Adrenal gland (tissue), 12 donors: Measurements from ENCODE around the gene ARHGEF28. TPM values are rescaled to one million over a fixed set of nuclear protein-coding genes. Genes with fewer than 3 reads are reported as not detected.

Experiments
- DNase-seq, 7 donors: peaks; one replicate each; pipeline ENCODE4 v3.0.0-alpha.2; 2019 to 2020
- H3K27ac ChIP-seq, 5 donors: fragments of 200-600 bp; sonication (generic) in 4 of 5; 1 replicate in 3 of 5; 2 replicates in 2 of 5; pipeline versions ENCODE4 v1.5.1 to v1.8.0; 2016 to 2020; ENCODE audit warnings: mild to moderate bottlenecking in 1 of 5
- H3K27me3 ChIP-seq: fragments of 200-600 bp; 2 replicates; pipeline ENCODE4 v1.8.0; 2021
- H3K36me3 ChIP-seq, 2 donors: fragments of 200-600 bp; replicated peaks in 1 of 2; 1 replicate in 1 of 2; 2 replicates in 1 of 2; pipeline versions ENCODE4 v1.5.1 to v1.8.0; 2018 to 2022
- H3K4me1 ChIP-seq, 2 donors: fragments of 200-600 bp; replicated peaks in 1 of 2; 1 replicate in 1 of 2; 2 replicates in 1 of 2; pipeline versions ENCODE4 v1.5.1 to v1.8.0; 2018 to 2021
- H3K4me3 ChIP-seq, 4 donors: fragments of 200-600 bp; sonication (generic) in 3 of 4; one replicate each; pipeline ENCODE4 v1.5.1; 2016 to 2018
- H3K9me3 ChIP-seq, 3 donors: fragments of 200-600 bp; sonication (generic) in 1 of 3; replicated peaks in 1 of 3; 1 replicate in 2 of 3; 2 replicates in 1 of 3; pipeline versions ENCODE4 v1.5.1 to v1.8.0; 2016 to 2021
- POLR2A ChIP-seq, 2 donors: fragments of 450-650 bp; IDR thresholded peaks; one replicate each; pipeline ENCODE4 v1.6.1; 2017; ENCODE audit warnings: antibody characterized with exemption in 2 of 2, mild to moderate bottlenecking in 2 of 2, moderate library complexity in 1 of 2
- WGBS, 4 donors: extraction: QIAGEN DNeasy Blood & Tissue Kit in 2 of 4; methylation state at CpG; one replicate each; pipeline versions ENCODE4 v1.1.5 to v1.1.7; 2013 to 2017; 5-methylcytosine and 5-hydroxymethylcytosine counted together
- intact Hi-C, 2 donors: fragments of 100-400 bp; cut with DNase I; formaldehyde crosslinking; loops; one replicate each; pipeline versions ENCODE4 v1.14.1 to v1.15.0; 2022 to 2023
- polyA plus RNA-seq, 3 donors: library from polyadenylated mRNA; stranded (reverse); fragments of 200-250 nt in 2 of 3; fragments of 350-450 nt in 1 of 3; fragmentation: Illumina TruSeq in 1 of 3; extraction: RNeasy Lipid Tissue Mini Kit (QIAGEN cat#74804) in 1 of 3; gene quantifications; one replicate each; pipeline ENCODE4 v1.2.3, GENCODE V29; 2013 to 2014
- total RNA-seq, 9 donors: library from RNA; depleted of rRNA in 4 of 9; stranded (reverse); fragments of >200 nt in 4 of 9; fragments of 120-200 nt in 1 of 9; fragmentation: NEBNext Ultra II Directional in 1 of 9; extraction: Animal tissue kit (Norgen Biotek cat#: 25700) in 1 of 9; gene quantifications; one replicate each; pipeline versions ENCODE4 v1.1.0 to v1.2.4, GENCODE V29; 2013 to 2023
- TF ChIP-seq, protein P1 (sequence below), 6 experiments: fragments of 450-650 bp in 4 of 6; fragments of 200-600 bp in 2 of 6; sonication (generic) in 1 of 6; IDR thresholded peaks; 1 replicate in 5 of 6; 2 replicates in 1 of 6; pipeline versions ENCODE4 v1.5.1 to v1.8.0; 2016 to 2021; ENCODE audit warnings: antibody characterized with exemption in 6 of 6, mild to moderate bottlenecking in 2 of 6, moderate library complexity in 1 of 6
- donor health status: healthy with polysubstance abuse.
- donor health status: Bipolar disorder and iron deficiency.
- donor health status: DM: yes; HTN: yes; CAD: no.
- donor health status: DM: no; HTN: no; CAD: no.
- donor health status: DM: no; HTN: no; CAD: no.
- donor health status: DM: yes; HTN: yes; CAD: no.

ARHGEF28 gene
- total and polyA plus RNA-seq, 12 donors = 25.3 to 138 (median 42.4) TPM

DNA sequence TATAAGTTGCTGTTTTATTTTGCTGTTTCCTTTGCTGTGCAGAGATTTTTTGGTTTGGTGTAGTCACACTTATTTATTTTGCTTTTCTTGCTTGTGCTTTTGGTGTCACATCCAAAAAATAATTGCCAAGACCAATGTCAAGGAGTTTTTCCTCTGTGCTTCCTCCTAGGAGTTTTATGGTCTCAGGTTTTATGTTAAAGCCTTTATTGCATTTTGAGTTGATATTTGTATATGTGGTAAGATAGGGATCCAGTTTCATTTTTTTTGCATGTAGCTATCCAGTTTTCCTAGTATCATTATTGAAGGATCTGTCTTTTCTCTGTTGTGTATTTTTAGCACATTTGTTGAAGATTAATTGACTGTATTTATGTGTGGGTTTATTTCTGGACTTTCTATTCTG is 210.6 kb downstream of the ARHGEF28 start:
- Histone ChIP-seq H3K9me3 (no peaks in the 10 kb centered on the region), H3K4me3 (no peak overlapping the region), H3K27me3 (no peaks in the 10 kb centered on the region), H3K36me3 (peaks cover 0 to 13% of the 10 kb centered on the region in 2 donors), H3K4me1 (peaks cover 6 to 10% of the 10 kb centered on the region in 2 donors), H3K27ac (no peak overlapping the region)
- no peak for DNase-seq
- intact Hi-C loops = no loop called here
- no peak for TF ChIP-seq POLR2A (IDR thresholded peaks at IDR 0.05)
- TF ChIP-seq, protein P1, sequence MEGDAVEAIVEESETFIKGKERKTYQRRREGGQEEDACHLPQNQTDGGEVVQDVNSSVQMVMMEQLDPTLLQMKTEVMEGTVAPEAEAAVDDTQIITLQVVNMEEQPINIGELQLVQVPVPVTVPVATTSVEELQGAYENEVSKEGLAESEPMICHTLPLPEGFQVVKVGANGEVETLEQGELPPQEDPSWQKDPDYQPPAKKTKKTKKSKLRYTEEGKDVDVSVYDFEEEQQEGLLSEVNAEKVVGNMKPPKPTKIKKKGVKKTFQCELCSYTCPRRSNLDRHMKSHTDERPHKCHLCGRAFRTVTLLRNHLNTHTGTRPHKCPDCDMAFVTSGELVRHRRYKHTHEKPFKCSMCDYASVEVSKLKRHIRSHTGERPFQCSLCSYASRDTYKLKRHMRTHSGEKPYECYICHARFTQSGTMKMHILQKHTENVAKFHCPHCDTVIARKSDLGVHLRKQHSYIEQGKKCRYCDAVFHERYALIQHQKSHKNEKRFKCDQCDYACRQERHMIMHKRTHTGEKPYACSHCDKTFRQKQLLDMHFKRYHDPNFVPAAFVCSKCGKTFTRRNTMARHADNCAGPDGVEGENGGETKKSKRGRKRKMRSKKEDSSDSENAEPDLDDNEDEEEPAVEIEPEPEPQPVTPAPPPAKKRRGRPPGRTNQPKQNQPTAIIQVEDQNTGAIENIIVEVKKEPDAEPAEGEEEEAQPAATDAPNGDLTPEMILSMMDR (IDR thresholded peaks at IDR 0.05) = no peak

DNA sequence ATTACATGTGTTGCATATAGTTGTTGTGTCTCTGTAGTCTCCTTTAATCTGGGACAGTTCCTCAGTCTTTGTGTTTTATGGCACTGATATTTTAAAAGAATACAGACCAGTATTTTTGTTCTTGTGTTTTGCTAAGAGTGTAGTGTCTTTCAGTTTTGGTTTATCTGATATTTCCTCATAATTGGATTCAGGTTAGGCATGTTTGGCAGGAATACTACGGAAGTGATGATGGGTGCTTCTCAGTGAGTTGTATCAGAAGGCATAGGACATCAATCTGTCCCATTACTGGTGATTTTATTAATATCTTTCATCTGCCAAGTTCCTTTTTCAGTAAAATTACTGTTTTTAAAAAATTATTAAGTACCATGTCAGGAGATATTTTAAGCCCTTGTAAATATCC is 212.9 kb downstream of the ARHGEF28 start:
- Histone ChIP-seq H3K9me3 (no peaks in the 10 kb centered on the region), H3K27me3 (no peaks in the 10 kb centered on the region), H3K27ac (peak overlapping the region in 1 of 5 donors; percentile 36), H3K36me3 (peaks cover 0 to 7% of the 10 kb centered on the region in 2 donors), H3K4me3 (no peak overlapping the region), H3K4me1 (peaks cover 6 to 10% of the 10 kb centered on the region in 2 donors)
- intact Hi-C loops = no loop called here
- TF ChIP-seq, protein P1 (IDR thresholded peaks at IDR 0.05) = no peak
- TF ChIP-seq POLR2A (IDR thresholded peaks at IDR 0.05) = peak in 1 of 2 donors; percentile 12
- DNase-seq = peak in 2 of 7 donors; percentile 25 to 29
- 24 to 42% (median 27%) methylated on average over 1 of the region's 1 CpG for WGBS, 4 donors

DNA sequence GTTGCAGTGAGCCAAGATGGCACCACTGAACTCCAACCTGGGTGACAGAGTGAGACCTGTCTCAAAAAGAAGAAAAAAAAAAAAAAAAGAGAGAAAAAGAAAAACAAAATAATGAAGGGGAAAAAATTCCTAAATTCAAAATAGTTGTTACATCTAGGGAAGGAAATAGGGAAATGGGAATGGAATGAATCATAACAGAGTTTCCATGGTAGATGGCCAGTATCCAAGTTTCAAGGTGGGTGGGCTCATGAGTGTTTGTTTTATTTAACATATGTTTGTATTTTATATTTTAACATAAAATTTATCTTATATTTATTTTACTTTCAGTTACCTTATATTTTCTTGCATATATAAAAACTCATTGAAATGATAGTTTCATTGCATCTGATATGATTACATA is 215.6 kb downstream of the ARHGEF28 start:
- no peak for TF ChIP-seq POLR2A (IDR thresholded peaks at IDR 0.05)
- TF ChIP-seq, protein P1 (IDR thresholded peaks at IDR 0.05) = no peak
- H3K9me3 ChIP-seq = no peaks in the 10 kb centered on the region
- H3K4me1 ChIP-seq = peaks cover 6 to 10% of the 10 kb centered on the region in 2 donors
- H3K36me3 ChIP-seq = peaks cover 0 to 7% of the 10 kb centered on the region in 2 donors
- no peak for DNase-seq
- no peaks in the 10 kb centered on the region for H3K27me3 ChIP-seq
- H3K4me3 ChIP-seq = no peak overlapping the region
- no peak overlapping the region for H3K27ac ChIP-seq
- intact Hi-C loops = no loop called here

DNA sequence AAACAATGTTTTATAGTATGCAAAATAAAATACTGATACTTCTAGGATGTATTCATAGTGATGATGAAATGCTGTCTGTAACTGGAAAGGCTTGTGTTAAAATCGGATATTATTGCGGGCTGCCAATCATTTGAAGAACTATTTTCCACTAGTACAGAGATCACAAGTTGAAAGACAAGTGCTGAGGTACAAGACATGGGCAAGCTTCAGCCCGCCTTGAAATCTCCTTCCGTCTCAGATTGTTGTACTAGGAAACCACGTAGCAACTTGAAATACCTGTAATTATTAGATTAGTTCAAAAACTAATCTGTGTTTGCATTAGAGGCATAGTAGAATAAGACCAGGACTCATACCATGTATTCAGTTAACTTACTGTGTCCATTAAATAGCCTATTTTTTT is 218.2 kb downstream of the ARHGEF28 start:
- 89 to 96% (median 95%) methylated on average over 5 of the region's 5 CpGs for WGBS, 4 donors
- intact Hi-C loops = no loop called here

More for the DNA sequence above, 218.2 kb downstream of the ARHGEF28 start:
- Histone ChIP-seq H3K9me3 (no peaks in the 10 kb centered on the region), H3K27ac (no peak overlapping the region), H3K27me3 (no peaks in the 10 kb centered on the region), H3K4me1 (no peaks in the 10 kb centered on the region), H3K4me3 (no peak overlapping the region), H3K36me3 (peaks cover 0 to 7% of the 10 kb centered on the region in 2 donors)
- DNase-seq = no peak
- TF ChIP-seq, protein P1 (IDR thresholded peaks at IDR 0.05) = no peak
- TF ChIP-seq POLR2A (IDR thresholded peaks at IDR 0.05) = no peak
